HCT116 (cell line): ENCODE data around the gene UNC79.

ENCODE experiments used
- ELF1 ChIP-seq: IDR thresholded peaks from 2 replicates; pipeline ENCODE4 v1.6.1; 2012; ENCODE audit warnings: low read depth, borderline replicate concordance
- EZH2 ChIP-seq: fragments of 200-600 bp; sonication (generic); IDR thresholded peaks from 2 replicates; pipeline ENCODE4 v1.6.1; 2017; ENCODE audit warnings: antibody characterized with exemption, mixed run types
- JUND ChIP-seq: IDR thresholded peaks from 2 replicates; pipeline ENCODE4 v1.6.1; 2012
- POLR2A ChIP-seq: IDR thresholded peaks from 2 replicates; pipeline ENCODE4 v1.7.0; 2011; ENCODE audit warnings: borderline replicate concordance; ENCODE audit not compliant: insufficient read depth, insufficient read length; ENCODE audit errors: extremely low read depth
- POLR2AphosphoS5 ChIP-seq: IDR thresholded peaks from 2 replicates; pipeline ENCODE4 v1.6.1; 2011; ENCODE audit warnings: mild to moderate bottlenecking, low read depth, low read length, moderate library complexity
- REST ChIP-seq: IDR thresholded peaks from 2 replicates; pipeline ENCODE4 v1.6.1; 2012; ENCODE audit warnings: low read depth
- SIN3A ChIP-seq: IDR thresholded peaks from 2 replicates; pipeline ENCODE4 v1.6.1; 2012; ENCODE audit warnings: low read depth
- SP1 ChIP-seq: IDR thresholded peaks from 2 replicates; pipeline ENCODE4 v1.6.1; 2012; ENCODE audit warnings: low read depth
- TF ChIP-seq, protein P1 (sequence below), 3 experiments: fragments of 200-600 bp in 1 of 3; sonication (generic) in 1 of 3; IDR thresholded peaks in 2 of 3; conservative IDR thresholded peaks in 1 of 3; 2 replicates each; pipeline ENCODE4 v1.5.1; 2012 to 2017; ENCODE audit warnings: low read depth in 2 of 3, low read length in 2 of 3, antibody characterized with exemption in 1 of 3, borderline replicate concordance in 1 of 3, control low read depth in 1 of 3, mild to moderate bottlenecking in 1 of 3, mixed read lengths in 1 of 3, mixed run types in 1 of 3, moderate library complexity in 1 of 3; ENCODE audit not compliant: insufficient read depth in 1 of 3

DNA sequence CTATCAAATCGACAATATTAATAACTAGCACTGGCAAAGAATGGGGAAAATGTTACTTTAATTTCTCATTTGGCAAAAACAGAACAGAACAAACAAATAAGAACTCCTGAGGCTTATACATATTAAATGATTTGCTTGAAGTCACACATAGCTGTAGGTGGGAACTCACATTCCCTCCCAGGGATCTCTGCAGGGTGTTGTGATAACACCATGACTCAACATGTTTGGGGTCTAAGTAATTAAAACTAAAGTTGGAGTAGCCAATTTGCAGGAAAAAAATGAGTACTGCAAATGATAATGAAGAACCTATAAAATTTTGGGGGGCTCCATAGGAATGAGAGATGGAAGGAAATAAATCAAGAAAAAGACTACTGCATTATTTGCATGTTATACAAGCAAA lies 27.5 kb downstream of the UNC79 start:
- TF ChIP-seq, protein P1, sequence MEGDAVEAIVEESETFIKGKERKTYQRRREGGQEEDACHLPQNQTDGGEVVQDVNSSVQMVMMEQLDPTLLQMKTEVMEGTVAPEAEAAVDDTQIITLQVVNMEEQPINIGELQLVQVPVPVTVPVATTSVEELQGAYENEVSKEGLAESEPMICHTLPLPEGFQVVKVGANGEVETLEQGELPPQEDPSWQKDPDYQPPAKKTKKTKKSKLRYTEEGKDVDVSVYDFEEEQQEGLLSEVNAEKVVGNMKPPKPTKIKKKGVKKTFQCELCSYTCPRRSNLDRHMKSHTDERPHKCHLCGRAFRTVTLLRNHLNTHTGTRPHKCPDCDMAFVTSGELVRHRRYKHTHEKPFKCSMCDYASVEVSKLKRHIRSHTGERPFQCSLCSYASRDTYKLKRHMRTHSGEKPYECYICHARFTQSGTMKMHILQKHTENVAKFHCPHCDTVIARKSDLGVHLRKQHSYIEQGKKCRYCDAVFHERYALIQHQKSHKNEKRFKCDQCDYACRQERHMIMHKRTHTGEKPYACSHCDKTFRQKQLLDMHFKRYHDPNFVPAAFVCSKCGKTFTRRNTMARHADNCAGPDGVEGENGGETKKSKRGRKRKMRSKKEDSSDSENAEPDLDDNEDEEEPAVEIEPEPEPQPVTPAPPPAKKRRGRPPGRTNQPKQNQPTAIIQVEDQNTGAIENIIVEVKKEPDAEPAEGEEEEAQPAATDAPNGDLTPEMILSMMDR (IDR thresholded peaks at IDR 0.05 in 2 of 3, conservative IDR thresholded peaks at IDR 0.05 in 1 of 3; ENCODE audit: borderline replicate concordance in 1 of 3, insufficient read depth in 1 of 3, low read depth in 2 of 3, low read length in 2 of 3), result no peak
- TF ChIP-seq SIN3A (no peak), ELF1 (no peak), POLR2A (no peak), EZH2 (no peak), POLR2AphosphoS5 (no peak), JUND (no peak), REST (no peak), SP1 (no peak)
